C4-2B (cell line): ENCODE results near the gene VSIG1.

Experiments used
- H3K27ac ChIP-seq: fragments of 450-650 bp; 2 replicates; pipeline ENCODE4 v1.5.1; 2017
- ZFX ChIP-seq: fragments of 450-650 bp; IDR thresholded peaks from 2 replicates; pipeline ENCODE4 v1.6.1; 2017
- TF ChIP-seq, protein P1 (sequence below): fragments of 450-650 bp; conservative IDR thresholded peaks from 2 replicates; pipeline ENCODE4 v1.5.1; 2017; ENCODE audit warnings: mild to moderate bottlenecking

VSIG1 gene

DNA sequence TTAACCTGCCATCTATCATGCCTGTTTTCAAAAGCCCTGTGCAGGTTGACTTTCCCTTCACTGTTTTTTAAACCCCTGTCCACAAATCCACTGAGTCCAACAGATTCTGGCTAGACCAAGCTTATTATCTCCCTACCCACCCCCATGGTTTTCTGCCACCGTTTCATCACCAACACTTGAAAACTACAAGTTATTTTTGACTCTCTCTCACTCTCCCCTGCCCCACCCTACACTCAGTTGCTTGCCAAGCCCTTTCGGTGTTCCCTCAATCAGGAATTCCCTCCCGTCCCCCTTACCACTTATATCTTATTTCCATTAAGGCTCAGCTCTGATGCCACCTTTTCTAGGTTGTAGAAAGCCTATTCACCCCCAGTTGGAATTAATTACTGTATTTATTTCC is 76.4 kb downstream of the VSIG1 start:
- no peak overlapping the region for H3K27ac ChIP-seq
- TF ChIP-seq, protein P1, sequence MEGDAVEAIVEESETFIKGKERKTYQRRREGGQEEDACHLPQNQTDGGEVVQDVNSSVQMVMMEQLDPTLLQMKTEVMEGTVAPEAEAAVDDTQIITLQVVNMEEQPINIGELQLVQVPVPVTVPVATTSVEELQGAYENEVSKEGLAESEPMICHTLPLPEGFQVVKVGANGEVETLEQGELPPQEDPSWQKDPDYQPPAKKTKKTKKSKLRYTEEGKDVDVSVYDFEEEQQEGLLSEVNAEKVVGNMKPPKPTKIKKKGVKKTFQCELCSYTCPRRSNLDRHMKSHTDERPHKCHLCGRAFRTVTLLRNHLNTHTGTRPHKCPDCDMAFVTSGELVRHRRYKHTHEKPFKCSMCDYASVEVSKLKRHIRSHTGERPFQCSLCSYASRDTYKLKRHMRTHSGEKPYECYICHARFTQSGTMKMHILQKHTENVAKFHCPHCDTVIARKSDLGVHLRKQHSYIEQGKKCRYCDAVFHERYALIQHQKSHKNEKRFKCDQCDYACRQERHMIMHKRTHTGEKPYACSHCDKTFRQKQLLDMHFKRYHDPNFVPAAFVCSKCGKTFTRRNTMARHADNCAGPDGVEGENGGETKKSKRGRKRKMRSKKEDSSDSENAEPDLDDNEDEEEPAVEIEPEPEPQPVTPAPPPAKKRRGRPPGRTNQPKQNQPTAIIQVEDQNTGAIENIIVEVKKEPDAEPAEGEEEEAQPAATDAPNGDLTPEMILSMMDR: no peak

DNA sequence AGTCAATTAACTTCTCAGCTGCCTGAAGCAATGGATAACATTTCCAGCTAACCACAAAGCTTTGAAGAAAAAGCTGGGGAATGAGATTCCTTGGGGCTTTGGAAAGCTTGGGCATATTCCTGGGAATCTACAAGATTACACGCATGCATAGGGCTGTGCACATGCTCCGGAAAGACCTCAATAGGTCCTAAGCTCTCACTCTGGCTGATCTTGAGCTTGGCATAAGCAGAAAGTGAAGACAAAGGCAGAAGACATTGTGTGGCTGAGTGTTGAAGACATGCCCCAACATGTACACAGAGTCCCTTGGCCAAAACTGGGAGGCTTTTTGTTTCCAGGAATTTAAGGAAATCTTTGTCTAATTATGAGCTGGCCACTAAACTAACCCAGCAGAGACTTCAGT is 77.9 kb downstream of the VSIG1 start:
- H3K27ac ChIP-seq: no peak overlapping the region
- TF ChIP-seq, protein P1: no peak
- no peak for TF ChIP-seq ZFX

DNA sequence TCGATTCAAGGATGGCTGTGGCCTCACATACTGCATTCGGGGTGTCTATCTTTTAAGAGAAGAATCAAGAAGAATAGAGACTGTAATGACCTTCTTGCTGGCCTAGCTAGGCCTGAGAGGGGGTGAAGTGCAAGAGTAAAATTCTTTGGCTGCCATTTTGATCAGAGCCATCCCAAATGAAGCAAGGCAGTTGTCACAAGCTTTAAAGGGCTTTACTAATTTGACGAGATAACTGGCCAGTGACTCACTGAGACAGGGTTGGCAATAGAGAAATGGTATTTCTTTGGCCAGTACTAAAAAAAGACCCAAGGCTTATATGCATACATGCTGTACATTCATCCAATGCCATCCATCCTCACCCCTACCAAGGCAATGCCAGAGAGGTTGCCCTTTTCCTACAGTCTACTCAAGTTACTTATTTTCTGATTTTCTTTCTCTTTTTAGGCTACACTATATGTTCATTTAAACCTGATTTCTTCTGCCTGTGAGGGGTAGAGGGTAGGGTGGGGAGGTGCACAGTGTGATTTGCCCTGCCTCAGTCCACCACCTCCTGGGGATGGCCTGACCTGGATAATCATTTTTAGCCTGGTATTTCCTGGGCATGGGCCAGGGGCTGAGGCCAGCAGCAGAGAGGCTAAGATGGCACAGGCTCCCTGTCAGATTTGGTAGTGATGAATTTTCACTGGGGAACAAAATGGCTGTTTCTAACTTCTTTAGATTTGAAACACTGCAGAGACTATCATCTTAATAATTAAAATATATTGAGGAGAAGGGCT is 78.9 kb downstream of the VSIG1 start:
- no peak for TF ChIP-seq ZFX
- TF ChIP-seq, protein P1: no peak
- no peak overlapping the region for H3K27ac ChIP-seq

DNA sequence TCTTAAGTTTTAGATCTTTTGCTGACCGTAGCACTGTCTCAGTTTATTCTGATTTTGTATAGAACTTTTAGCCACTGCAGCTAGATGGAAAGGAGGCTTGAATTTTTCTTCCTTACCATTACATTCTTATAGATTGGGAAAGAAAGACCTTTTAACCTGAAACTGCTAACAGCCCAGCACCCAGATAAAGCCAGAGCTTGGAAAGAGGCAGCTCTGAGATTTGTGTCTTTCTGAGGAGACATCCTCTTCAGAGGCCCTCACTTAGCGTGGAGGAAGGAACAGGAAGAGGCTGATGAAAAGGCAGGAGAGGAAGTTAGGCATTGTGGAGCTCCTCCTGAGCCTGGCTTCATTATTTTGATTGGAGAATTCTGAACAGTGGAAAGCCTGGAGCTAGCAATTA is 81.8 kb downstream of the VSIG1 start:
- H3K27ac ChIP-seq: no peak overlapping the region
- no peak for TF ChIP-seq ZFX
- TF ChIP-seq, protein P1: no peak

DNA sequence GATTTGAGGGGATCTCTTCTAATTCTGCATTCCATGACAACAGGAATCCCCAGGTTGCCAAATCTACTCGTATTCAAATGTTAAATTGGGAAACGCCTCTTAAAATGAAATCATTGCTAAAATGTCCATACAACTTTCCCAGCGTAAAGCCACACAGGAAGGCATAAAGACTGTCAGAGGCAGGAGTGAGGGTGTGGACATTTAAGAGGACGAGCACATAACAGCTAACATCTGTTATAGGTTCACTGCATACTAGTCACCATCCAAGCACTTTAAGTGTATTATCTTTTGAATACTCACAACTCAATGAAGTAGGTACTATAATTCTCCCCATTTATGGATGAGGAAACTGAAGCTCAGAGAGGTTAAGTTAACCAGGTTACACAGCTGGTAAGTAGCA is 82.3 kb downstream of the VSIG1 start:
- H3K27ac ChIP-seq: no peak overlapping the region
- TF ChIP-seq ZFX: no peak
- TF ChIP-seq, protein P1: no peak
